ENCODE measurements around the gene TSC2. TPM values are rescaled to one million over a fixed set of nuclear protein-coding genes. Genes with fewer than 3 reads are reported as not detected.
"Not testable (repeated sequence)": the region's sequence is repeated elsewhere in the genome, so short reads cannot be mapped to it uniquely, and the experiment has no call there.

TSC2 gene
- total RNA-seq, 1 donor from 2014 or later, result 58.9 TPM

- DNase-seq, result peak; percentile 43
Observed at GRCh38 chr16:2009791-2010510, 37.8 kb upstream of the TSC2 start, which contains the start of gene ZNF598. TSS of gene ZNF598 (minus strand) at chr16:2009821.

DNA sequence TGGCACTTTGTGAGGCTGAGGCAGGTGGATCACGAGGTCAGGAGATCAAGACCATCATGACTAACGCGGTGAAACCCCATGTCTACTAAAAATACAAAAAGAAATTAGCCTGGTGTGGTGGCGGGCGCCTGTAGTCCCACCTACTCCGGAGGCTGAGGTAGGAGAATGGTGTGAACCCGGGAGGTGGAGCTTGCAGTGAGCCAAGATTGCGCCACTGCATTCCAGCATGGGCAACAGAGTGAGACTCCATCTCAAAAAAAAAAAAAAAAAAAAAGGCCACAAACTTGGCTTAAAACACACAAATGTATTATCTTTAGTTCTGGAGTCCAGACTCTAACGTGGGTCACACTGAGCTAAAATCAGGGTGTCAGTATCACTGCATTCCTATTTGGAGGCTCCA is 36.1 kb upstream of the TSC2 start:
- DNase-seq, result not testable (repeated sequence)

DNA sequence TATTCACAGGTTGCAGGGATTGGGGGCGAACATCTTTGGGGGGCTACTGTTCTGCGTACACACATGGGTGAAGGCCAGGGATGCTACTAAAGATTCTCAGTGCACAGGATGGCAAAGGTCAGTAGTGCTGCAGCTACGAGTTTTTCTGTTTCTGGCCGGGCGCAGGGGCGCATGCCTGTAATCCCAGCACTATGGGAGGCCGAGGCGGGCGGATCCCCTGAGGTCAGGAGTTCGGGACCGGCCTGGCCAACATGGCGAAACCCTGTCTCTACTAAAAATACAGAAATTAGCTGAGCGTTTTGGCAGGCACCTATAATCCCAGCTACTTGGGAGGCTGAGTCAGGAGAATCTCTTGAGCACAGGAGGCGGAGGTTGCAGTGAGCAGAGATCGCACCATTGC is 34.3 kb upstream of the TSC2 start:
- DNase-seq, result no peak

DNA sequence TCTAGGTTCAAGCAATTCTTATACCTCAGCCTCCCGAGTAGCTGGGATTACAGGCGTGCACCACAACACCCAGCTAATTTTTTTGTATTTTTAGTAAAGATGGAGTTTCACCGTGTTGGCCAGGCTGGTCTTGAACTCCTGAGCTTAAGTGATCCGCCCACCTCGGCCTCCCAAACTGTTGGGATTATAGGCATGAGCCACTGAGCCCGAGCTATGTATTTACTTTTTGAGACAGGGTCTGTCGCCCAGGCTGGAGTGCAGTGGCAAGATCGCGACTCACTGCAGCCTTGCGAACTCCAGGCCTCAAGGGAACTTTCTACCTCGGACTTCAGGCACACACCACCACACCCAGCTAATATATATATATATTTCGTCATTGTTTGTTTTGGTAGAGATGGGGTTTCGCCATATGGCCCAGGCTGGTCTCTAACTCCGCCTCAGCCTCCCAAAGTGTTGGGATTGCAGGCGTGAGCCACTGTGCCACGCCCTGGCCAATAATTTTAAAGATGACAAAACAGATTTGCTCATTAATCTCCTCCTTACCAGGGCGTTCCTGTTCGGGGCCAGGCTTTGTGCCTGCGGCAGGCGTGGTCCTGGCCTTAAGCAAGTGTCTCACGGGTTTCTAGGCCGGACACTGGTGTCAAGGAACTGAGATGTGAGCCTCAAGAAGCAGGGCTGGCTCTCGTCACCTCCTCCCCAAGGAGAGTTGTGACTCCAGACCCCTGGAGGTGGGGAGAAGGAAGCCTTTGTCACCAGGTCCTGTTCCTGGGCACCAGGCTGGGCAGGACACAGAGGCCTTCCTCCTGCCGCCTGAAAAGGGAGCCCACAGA is 32.5 kb upstream of the TSC2 start:
- DNase-seq, result no peak

GRCh38 chr16:2015947-2016208 is 31.9 kb upstream of the TSC2 start:
- DNase-seq, result no peak

DNA sequence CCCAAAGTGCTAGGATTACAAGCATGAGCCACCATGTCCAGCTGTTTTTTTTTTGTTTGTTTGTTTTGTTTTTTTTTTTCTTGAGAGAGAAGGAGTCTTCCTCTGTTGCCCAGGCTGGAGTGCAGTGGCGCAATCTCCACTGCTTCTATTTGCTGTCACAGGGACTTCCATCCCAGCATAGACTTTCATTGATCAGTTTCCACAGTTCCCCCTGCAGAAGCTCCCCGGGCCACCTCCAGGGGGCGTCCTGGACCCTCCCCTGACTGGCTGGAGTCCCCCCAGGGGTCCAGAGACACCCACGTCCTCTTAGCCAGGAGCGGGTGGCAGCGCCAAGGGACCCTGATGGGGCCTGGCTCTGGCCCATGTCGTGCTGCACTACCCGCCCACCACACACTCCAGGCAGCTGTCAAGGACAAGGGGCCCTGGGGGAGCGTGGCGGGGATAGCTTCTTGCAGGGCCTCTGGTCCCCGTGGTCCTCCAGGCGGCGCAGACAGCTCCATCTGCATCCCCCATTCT is 31.3 kb upstream of the TSC2 start:
- no peak for DNase-seq

GRCh38 chr16:2019518-2019920 is 28.3 kb upstream of the TSC2 start, which contains the start of gene NPW:
TSS of gene NPW (plus strand) at chr16:2019785.
- DNase-seq, result no peak

GRCh38 chr16:2019921-2020831 is 27.6 kb upstream of the TSC2 start:
- DNase-seq, result no peak

DNA sequence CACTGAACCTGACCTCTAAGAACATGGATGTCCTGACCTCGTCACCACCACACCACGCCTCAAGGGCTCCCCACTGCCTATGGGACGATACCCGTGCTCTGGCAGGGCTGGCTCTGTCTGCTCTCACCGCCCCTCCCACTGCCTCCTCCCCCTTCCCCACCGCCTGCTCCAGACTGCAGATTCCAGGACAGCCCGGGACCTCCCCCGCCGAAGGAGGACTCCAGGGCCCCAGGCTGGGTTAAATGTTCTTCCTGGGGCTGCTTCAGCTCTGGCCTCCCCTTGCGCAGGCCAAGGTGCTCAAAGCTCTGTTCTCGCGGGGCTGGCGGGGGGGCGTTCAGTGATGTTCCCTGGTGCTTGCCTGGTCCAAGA is 25.1 kb upstream of the TSC2 start:
- DNase-seq, result no peak

DNA sequence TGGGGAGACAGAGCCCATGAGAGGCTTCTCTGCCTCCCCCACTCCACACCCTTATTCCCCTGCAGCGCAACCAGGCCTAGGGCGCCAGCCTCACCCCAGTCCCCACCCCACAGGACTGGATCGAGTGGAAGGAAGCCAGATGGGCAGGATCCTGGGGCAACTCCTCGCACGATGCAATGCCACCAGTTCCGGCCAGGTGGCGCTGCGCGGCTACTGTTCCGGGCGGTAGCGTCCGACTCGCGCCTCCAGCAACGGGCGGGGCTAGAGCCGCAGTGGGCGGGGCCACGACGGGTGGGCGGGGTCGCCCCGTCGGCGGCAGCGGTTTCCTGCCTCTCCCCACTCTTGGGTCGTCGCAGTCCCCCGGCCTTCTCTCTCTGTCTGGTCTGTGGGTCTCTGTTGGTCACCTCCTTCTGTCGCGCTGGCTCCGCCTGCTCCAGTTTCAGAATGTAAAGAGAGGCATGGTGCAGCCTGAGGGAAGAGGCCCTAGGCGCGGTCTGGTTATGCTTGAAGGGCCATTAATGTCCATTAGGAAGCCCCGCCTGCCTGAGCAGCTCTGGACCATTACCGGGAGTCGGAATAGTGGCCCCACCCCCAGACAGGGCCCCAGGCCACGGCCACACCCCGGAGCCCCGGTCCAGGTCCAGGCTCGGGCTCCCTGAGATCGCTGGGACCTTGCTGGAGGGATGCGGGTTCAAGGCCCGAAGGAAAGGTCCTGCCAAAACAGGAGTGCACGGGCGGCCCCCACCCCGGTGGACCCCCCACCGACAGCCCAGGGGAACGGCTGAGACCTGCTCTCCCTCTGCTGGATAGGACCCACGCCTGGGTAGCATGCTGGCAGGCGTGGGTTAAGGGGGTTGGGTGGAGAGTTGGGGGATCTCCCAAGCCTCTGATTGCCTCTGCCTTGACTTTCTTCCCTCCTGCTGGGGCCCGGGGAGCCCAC is 24.4 kb upstream of the TSC2 start:
- peak; percentile 92 for DNase-seq

DNA sequence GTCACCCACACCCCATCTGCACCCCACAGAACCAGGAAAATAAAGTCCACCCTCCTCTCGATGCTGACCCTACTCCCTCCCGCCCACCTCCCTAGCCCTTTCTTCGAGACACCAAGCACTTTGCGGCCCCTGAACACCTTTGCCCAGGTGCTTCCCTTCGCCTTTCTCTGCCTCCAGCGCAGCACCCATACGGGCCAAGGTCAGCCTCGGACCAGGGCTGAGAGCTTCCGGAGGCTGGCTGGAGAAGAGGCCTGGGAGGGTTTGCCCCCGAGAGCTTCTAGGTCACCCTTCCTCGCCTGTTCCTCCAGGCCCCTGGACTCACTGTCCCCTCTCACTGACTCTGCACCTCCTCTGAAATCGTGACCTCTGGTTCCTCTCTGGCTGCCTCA is 23.8 kb upstream of the TSC2 start:
- no peak for DNase-seq

DNA sequence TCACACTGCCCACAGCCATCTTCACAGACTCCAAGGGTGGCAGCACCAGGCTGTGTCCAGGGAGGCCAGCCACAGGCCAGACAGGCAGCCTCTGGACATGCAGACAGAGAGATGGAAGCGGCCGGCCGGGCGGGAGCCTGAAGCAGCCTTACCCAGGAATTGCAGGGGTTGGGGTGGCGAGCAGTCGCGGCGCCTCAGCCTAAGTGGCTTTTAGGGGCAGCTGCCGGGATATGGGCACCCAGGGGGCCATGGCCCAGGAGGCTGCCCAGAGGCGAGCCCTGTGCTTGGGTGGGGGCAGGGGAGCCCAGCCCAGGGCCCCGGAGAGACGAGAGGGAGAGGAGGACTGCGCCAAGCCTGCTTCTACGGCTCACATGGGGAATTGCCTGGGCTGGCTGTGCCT is 22.5 kb upstream of the TSC2 start:
- DNase-seq, result no peak

GRCh38 chr16:2025878-2026460 is 21.8 kb upstream of the TSC2 start:
- DNase-seq, result no peak

- no peak for DNase-seq
Observed at GRCh38 chr16:2026461-2027023, 21.2 kb upstream of the TSC2 start, which contains the start of gene NHERF2. TSS of gene NHERF2 (plus strand) at chr16:2026902. CDS start at chr16:2027006, 104 bp downstream.

DNA sequence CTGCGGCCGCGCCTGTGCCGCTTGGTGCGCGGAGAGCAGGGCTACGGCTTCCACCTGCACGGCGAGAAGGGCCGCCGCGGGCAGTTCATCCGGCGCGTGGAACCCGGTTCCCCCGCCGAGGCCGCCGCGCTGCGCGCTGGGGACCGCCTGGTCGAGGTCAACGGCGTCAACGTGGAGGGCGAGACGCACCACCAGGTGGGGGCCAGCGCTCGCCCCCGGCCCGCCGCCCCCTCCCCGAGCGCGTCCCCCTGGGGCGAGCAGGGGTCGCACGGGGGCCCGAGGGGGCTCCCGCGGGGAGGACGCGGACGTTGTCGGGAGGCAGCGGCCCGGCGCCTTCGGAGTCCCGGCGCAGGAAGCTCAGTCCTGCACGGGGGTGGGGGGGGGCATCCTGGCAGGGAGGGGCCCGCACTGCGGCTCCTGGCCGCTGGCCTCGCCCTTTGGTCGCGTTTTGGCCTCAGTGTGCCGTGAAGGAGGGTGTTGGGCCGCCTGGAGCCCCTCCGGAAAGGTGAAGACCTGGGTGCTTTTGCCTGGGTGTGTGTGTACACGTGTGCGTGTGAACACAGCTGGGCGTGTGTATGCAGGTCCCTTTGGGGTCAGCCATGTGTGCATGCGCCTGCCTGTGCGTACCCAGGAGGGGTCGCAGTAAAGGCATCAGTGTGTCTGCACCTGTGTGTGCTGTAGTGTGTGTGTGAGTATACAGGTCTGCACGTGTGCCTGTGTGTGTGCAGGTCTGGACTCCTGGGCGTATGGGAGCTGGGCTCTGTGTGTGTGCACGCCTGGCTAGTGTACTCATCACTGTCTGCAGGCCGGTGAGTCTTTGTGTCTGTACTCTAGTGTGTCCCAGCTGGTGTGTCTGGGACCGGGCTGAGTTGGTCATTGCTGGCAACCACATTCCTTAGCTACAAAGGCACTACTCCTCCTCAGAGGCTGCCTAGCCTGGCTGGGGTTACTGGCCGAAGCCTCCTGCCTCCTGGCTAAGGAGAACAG is 20.5 kb upstream of the TSC2 start:
- DNase-seq, result no peak

DNA sequence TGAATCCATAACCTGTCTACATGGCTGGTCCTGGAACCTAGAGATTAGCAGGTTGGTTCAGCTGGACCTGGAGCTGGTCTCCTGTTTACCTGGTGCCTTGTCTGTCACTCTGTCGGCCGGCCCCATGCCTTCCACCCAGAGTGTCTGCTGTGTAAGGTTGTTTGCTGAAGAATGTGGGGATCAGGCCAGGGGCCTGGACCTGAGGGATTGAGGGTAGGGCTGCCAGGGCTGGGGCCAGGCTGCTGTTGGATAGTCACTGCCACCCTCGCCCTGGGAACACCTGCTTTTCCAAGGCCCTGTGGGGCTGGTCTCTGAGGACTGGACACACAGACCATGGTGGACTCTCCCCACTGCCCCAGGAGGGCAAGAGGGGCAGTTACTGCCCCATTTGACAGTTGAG is 19.6 kb upstream of the TSC2 start:
- no peak for DNase-seq

- DNase-seq, result no peak
Observed at GRCh38 chr16:2028620-2029220, 19.1 kb upstream of the TSC2 start.

DNA sequence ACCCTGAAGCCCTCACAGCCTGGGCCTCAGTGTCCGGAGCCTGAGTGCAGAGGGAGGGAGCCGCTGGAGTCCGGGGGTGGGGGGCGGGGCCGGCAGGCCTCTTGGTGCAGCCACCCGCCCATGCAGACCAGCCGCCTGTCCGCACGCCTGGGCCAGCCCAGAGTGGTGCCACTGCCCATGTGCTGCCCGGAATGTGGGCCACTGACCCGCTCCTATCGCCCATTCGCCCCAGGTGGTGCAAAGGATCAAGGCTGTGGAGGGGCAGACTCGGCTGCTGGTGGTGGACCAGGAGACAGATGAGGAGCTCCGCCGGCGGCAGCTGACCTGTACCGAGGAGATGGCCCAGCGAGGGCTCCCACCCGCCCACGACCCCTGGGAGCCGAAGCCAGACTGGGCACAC is 18.4 kb upstream of the TSC2 start:
- no peak for DNase-seq

- no peak for DNase-seq
Observed at GRCh38 chr16:2030036-2030435, 17.7 kb upstream of the TSC2 start.
